ENCODE results near the gene KRTAP11-1. TPM values are rescaled to one million over a fixed set of nuclear protein-coding genes. Genes with fewer than 3 reads are reported as not detected.

The KRTAP11-1 gene, protein sequence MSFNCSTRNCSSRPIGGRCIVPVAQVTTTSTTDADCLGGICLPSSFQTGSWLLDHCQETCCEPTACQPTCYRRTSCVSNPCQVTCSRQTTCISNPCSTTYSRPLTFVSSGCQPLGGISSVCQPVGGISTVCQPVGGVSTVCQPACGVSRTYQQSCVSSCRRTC
- not detected for total RNA-seq

GRCh38 chr21:30881480-30881879, at the start of gene KRTAP11-1:
KRTAP11-1 (minus strand) TSS chr21:30881580; CDS start chr21:30881524, 56 bp downstream.
- DNase-seq, result no peak

DNA sequence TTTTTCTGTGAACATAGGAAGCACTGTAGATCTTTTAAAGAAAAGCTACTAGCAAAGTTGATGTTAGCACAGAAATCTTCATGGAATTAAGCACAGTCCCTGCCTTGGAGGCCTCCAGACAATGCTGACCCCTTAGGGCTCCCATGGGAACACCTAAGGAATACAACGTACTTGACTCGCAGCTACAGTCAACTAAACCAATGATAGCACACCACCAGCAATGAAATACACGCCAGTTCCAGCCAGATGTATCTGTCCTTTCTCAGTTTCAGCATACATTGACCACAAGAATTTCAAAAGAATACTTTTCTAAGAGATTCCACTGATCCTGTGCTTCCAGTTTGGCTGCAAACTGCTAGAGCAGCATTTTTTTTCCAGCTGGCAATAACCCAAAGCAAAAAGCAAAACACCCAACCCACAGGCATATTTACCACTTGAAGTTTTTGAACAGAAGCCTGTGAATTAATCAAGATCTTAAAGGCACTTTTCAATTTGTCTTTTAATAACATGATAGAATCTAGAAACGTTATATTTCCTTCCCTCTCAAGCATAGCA, 42.8 kb upstream of the KRTAP11-1 start:
- no peak for DNase-seq

DNA sequence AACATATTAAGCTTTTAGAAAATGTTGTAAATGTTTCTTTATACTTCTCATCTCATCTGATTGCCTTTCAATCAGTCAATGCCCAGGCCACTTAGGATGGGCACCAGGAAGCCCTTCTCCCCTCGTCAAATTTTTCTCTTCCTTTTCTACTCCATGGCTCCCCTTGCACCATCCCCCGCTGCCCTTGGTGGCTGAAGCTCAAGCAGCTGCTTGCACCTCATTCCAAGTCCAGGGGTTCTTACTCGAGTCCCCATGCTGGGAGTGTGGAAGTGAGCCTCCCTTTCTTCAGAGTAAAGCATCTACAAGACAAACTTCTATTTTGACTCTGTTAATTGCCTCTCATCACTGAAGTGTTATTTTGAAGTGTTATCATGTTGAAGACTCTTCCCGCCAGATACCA, 39.7 kb upstream of the KRTAP11-1 start:
- DNase-seq, result no peak

- no peak for DNase-seq
These were observed 36.2 kb upstream of the KRTAP11-1 start for GRCh38 chr21:30917557-30917956.

- DNase-seq, result no peak
These were observed 19.5 kb upstream of the KRTAP11-1 start for GRCh38 chr21:30900881-30901280.

DNA sequence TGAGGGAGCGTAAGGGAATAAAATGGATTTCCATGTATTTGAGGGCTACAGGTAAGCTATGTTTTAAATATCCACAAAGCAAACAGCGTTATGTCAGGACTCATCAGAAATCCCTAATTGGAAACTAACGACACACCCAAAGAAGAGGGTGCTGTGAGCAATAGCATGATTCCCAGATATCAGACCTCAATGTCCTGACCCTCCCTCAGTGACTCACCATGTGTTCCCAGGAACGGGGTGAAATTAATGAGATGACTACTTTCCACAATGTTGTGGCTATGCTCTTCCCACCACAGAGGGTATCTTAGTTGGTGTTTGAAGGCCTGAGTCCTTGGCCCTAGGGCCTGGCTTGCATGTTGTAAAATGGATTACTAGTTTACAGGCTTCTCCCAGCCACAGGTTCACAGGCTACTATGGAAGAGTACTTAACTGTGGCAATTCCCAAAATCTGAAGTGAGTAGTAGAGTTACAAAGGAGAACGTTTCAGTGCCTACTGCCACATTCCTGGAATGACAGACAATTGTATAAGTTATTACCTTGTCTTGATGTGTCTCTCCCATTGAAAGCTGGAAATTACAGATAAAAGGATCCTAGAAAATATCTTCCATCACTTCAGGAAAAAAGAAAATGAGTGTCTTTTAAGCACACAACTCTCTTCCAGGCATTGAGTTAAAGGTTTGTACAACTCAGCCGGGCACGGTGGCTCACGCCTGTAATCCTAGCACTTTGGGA, 1.7 kb upstream of the KRTAP11-1 start:
- no peak for DNase-seq

DNA sequence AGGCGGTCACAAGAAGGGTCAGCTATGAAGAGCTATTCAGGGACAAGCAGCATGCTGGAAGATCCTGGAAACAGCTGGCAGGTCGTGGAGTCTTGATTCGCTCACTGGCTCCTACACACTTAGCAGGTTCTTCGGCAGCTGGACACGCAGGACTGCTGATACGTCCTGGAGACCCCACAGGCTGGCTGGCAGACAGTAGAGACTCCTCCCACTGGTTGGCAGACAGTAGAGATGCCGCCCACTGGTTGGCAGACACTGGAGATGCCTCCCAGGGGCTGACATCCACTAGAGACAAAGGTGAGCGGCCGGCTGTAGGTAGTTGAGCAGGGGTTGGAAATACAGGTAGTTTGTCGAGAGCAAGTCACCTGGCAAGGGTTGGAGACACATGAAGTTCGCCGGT, 466 bp downstream of the KRTAP11-1 start:
- DNase-seq, result no peak

- no peak for DNase-seq
These were observed 6.9 kb downstream of the KRTAP11-1 start for GRCh38 chr21:30874526-30874925.

GRCh38 chr21:30847627-30848500, 33.5 kb downstream of the KRTAP11-1 start:
- DNase-seq, result no peak

- DNase-seq, result no peak
These were observed 38.4 kb downstream of the KRTAP11-1 start for GRCh38 chr21:30842990-30843389.

DNA sequence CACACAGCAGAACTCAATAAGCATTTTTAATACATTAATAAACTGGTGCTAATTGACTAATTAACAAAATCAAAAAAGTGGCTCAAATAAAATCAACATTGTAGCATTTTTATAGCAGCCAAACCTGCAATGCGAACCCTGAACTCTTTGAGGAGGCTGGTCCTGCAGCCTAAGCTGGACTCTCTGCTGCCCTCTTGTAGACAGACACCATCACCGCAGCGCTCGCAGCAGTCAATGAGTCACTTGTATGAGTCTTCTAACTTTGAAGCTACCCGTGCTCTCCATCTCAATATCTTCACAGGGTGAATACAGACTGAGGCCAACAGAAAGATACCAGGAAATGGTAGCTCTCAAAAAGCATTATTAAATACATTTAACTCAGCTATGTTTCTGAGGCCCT, 42.1 kb downstream of the KRTAP11-1 start:
- no peak for DNase-seq

DNA sequence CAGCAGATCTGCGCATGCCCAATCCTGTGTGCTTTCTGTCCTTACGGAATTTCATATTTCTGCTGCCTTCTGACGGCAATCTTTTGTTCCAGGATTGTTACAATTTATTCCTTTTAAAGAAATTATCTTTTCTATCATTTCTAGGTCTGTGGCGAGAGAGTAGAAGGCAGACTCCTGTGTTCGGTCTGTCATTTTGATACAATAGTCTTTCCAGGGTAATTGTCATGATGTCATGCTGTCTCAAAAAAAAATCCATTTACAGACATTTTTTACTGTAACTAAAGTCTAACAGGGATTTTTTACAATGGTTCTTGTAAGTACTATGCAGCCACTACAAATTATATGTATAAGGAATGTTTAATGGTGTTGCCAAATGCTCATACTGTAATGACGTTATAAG, 42.8 kb downstream of the KRTAP11-1 start:
- DNase-seq, result no peak

- no peak for DNase-seq
These were observed 50.1 kb downstream of the KRTAP11-1 start for GRCh38 chr21:30831194-30831765.

Other genes starting within 250 kb of the KRTAP11-1 start
- gene KRTAP20-2, start 246.4 kb downstream of the KRTAP11-1 start, total RNA-seq, result not detected
- not detected for gene KRTAP20-3, start 238.7 kb downstream of the KRTAP11-1 start, total RNA-seq
- gene KRTAP21-3, start 162.8 kb downstream of the KRTAP11-1 start, total RNA-seq, result not detected
- not detected for gene KRTAP21-2, start 134.3 kb downstream of the KRTAP11-1 start, total RNA-seq
- not detected for gene KRTAP21-1, start 126.2 kb downstream of the KRTAP11-1 start, total RNA-seq
- not detected for gene KRTAP8-1, start 68.3 kb downstream of the KRTAP11-1 start, total RNA-seq
- gene KRTAP7-1, start 51.8 kb downstream of the KRTAP11-1 start, total RNA-seq, result not detected
- gene KRTAP19-8, start 156.9 kb upstream of the KRTAP11-1 start, total RNA-seq, result not detected